SW 1271 (cell line): ENCODE data around the gene ARID3A.

Experiments used
- DNase-seq, 2 experiments: peaks; one replicate each; lab custom pipeline; 2025; lab: John Stamatoyannopoulos, UW

The ARID3A gene

GRCh38 chr19:990119-990571 lies 64.3 kb downstream of the ARID3A start:
- no peak for DNase-seq

GRCh38 chr19:990746-991145 lies 64.9 kb downstream of the ARID3A start:
- DNase-seq = no peak

- no peak for DNase-seq
Measured at GRCh38 chr19:991174-991931, 65.5 kb downstream of the ARID3A start.

- no peak for DNase-seq
Measured at GRCh38 chr19:991932-992669, 66.3 kb downstream of the ARID3A start.

GRCh38 chr19:992670-993055 lies 66.8 kb downstream of the ARID3A start:
- no peak for DNase-seq

GRCh38 chr19:993361-993830 lies 67.6 kb downstream of the ARID3A start:
- no peak for DNase-seq

- DNase-seq = no peak
Measured at GRCh38 chr19:993831-994393, 68.1 kb downstream of the ARID3A start.

GRCh38 chr19:994516-994915 lies 68.7 kb downstream of the ARID3A start:
- no peak for DNase-seq

- no peak for DNase-seq
Measured at GRCh38 chr19:995051-995827, 69.4 kb downstream of the ARID3A start.

GRCh38 chr19:996051-996838 lies 70.4 kb downstream of the ARID3A start:
- DNase-seq = no peak

- no peak for DNase-seq
Measured at GRCh38 chr19:998064-998463, 72.2 kb downstream of the ARID3A start.

- no peak for DNase-seq
Measured at GRCh38 chr19:999379-999719, 73.5 kb downstream of the ARID3A start.

- peak in 1 of 2 experiments; percentile 42 for DNase-seq
Measured at GRCh38 chr19:1000095-1000494, 74.3 kb downstream of the ARID3A start, which contains the start of gene GRIN3B. Gene GRIN3B (plus strand): TSS chr19:1000419. CDS start chr19:1000438, 19 bp downstream.

- no peak for DNase-seq
Measured at GRCh38 chr19:1000591-1001537, 75.0 kb downstream of the ARID3A start.

GRCh38 chr19:1001538-1002166 lies 75.8 kb downstream of the ARID3A start:
- peak in 1 of 2 experiments; percentile 39 for DNase-seq

GRCh38 chr19:1002600-1002999 lies 76.8 kb downstream of the ARID3A start:
- no peak for DNase-seq

GRCh38 chr19:1003283-1003682 lies 77.4 kb downstream of the ARID3A start:
- DNase-seq = no peak

- DNase-seq = no peak
Measured at GRCh38 chr19:1004204-1004802, 78.5 kb downstream of the ARID3A start.
